GM12878 (cell line): ENCODE data around the gene CD244. TPM values are rescaled to one million over a fixed set of nuclear protein-coding genes. Genes with fewer than 3 reads are reported as not detected.

ENCODE experiments used
- ATAC-seq: fragments of 200-7000 bp; cut with Tn5 transposase; 3 replicates; pipeline ENCODE4 v1.9.1; 2020; ENCODE audit warnings: mild to moderate bottlenecking, moderate library complexity
- BruUV-seq: library from RNA; stranded (reverse); fragments of 400-500 nt; replicated peaks from 2 replicates; lab custom pipeline; 2021; lab: Mats Ljungman, UMichigan
- CTCF ChIA-PET: fragments of 300-600 bp; sonication (Branson Sonifier 250); formaldehyde crosslinking; extraction: SDS; loops from one replicate; lab custom pipeline; 2021; ENCODE audit warnings: inconsistent platforms; lab: Yijun Ruan, JAX
- POLR2A ChIA-PET: fragments of 350-600 bp; formaldehyde crosslinking; extraction: SDS; loops from one replicate; lab custom pipeline; 2021; ENCODE audit warnings: inconsistent platforms; lab: Charles Lee
- RAD21 ChIA-PET: fragments of 300-600 bp; sonication (Branson Sonifier 250); formaldehyde crosslinking; loops from one replicate; lab custom pipeline; 2023; ENCODE audit warnings: antibody characterized with exemption; ENCODE audit not compliant: unreplicated experiment; lab: Charles Lee
- SMC1A ChIA-PET: fragments of 300-600 bp; sonication (Branson Sonifier 250); formaldehyde crosslinking; loops from one replicate; lab custom pipeline; 2023; ENCODE audit not compliant: unreplicated experiment, uncharacterized antibody; lab: Charles Lee
- DNase-seq: peaks from one replicate; pipeline ENCODE4 v3.0.0-alpha.2; 2011; ENCODE audit warnings: low read depth, low spot score
- FAIRE-seq: peaks from 3 replicates; lab custom pipeline; 2011; peaks lifted over from hg19 to GRCh38; lab: Jason Lieb, UNC
- H2AFZ ChIP-seq: 2 replicates; pipeline ENCODE4 v1.6.0; 2011; ENCODE audit warnings: low read depth, low read length, control low read depth; ENCODE audit not compliant: control insufficient read depth
- H3K27ac ChIP-seq: 2 replicates; pipeline ENCODE4 v1.5.1; 2011; ENCODE audit warnings: control low read depth; ENCODE audit not compliant: control insufficient read depth, insufficient read depth
- H3K27me3 ChIP-seq, 2 experiments: replicated peaks in 1 of 2; 2 replicates each; pipeline versions ENCODE4 v1.6.0 to v1.6.1; 2011; ENCODE audit warnings: low read length in 1 of 2; ENCODE audit not compliant: control insufficient read depth in 2 of 2, insufficient read depth in 2 of 2
- H3K36me3 ChIP-seq, 2 experiments: 2 replicates each; pipeline ENCODE4 v1.5.1; 2011; ENCODE audit warnings: low read length in 1 of 2; ENCODE audit not compliant: control insufficient read depth in 2 of 2, insufficient read depth in 2 of 2
- H3K4me1 ChIP-seq: 2 replicates; pipeline ENCODE4 v1.6.1; 2011; ENCODE audit warnings: mild to moderate bottlenecking, low read length, moderate library complexity, mixed read lengths; ENCODE audit not compliant: control insufficient read depth, insufficient read depth
- H3K4me2 ChIP-seq: 2 replicates; pipeline ENCODE4 v1.6.0; 2011; ENCODE audit warnings: control low read depth; ENCODE audit not compliant: control insufficient read depth, insufficient read depth
- H3K4me3 ChIP-seq: fragments of 200-600 bp; sonication (generic); 2 replicates; pipeline ENCODE4 v1.5.1; 2016
- H3K79me2 ChIP-seq: 2 replicates; pipeline ENCODE4 v1.6.0; 2011; ENCODE audit warnings: low read length; ENCODE audit not compliant: control insufficient read depth, insufficient read depth
- H3K9ac ChIP-seq: 2 replicates; pipeline ENCODE4 v1.8.0; 2011; ENCODE audit warnings: low read length, control low read depth, mixed read lengths; ENCODE audit not compliant: control insufficient read depth, insufficient read depth
- H3K9me3 ChIP-seq: replicated peaks from 3 replicates; pipeline ENCODE4 v1.5.1; 2011; ENCODE audit warnings: mild to moderate bottlenecking, low read length; ENCODE audit not compliant: control insufficient read depth, insufficient read depth
- H4K20me1 ChIP-seq: 2 replicates; pipeline ENCODE4 v1.6.0; 2011; ENCODE audit not compliant: control insufficient read depth, insufficient read depth
- RAD21 ChIP-seq: IDR thresholded peaks from 2 replicates; pipeline ENCODE4 v1.6.1; 2011; ENCODE audit warnings: mild to moderate bottlenecking, low read depth, low read length, moderate library complexity; ENCODE audit not compliant: insufficient read depth
- RELB ChIP-seq: fragments of 450-650 bp; IDR thresholded peaks from 2 replicates; pipeline ENCODE4 v1.6.1; 2017; ENCODE audit warnings: low read depth, mild to moderate bottlenecking, moderate library complexity
- TBL1XR1 ChIP-seq: IDR thresholded peaks from 2 replicates; pipeline ENCODE4 v1.6.1; 2012; ENCODE audit warnings: low read depth, low read length, improper control_type of control experiment
- TCF7 ChIP-seq: IDR thresholded peaks from 2 replicates; pipeline ENCODE4 v1.6.1; 2014; ENCODE audit warnings: antibody characterized with exemption, borderline replicate concordance
- WGBS: methylation state at CpG from one replicate; pipeline ENCODE4 v1.1.6; 2016; ENCODE audit warnings: low lambda C conversion rate; ENCODE audit not compliant: insufficient replicate concordance, insufficient coverage; ENCODE audit errors: missing lambda C conversion rate; 5-methylcytosine and 5-hydroxymethylcytosine counted together
- in situ Hi-C: fragments of 300-500 bp; cut with MboI; formaldehyde crosslinking; loops from 9 replicates; pipeline ENCODE4 v1.14.3; 2018; ENCODE audit warnings: mixed read lengths
- intact Hi-C: fragments of 100-400 bp; cut with micrococcal nuclease; formaldehyde crosslinking; loops from one replicate; pipeline ENCODE4 v1.14.2; 2022; ENCODE audit not compliant: unreplicated experiment
- polyA plus RNA-seq, 11 experiments: library from polyadenylated mRNA; depleted of rRNA in 4 of 11; unstranded in 6 of 11; stranded (reverse) in 5 of 11; fragments of >200 nt; fragmentation: Nextera tagmentation in 4 of 11; fragmentation: Illumina TruSeq in 1 of 11; extraction: Ambion mirVana in 4 of 11; extraction: Trizol in 1 of 11; gene quantifications; 1 replicate in 1 of 11; 2 replicates in 10 of 11; pipeline versions ENCODE4 v1.2.1 to v1.2.3, GENCODE V29; 2011 to 2016; ENCODE audit warnings: inconsistent platforms in 2 of 11, missing spikeins in 2 of 11, low read depth in 1 of 11
- total RNA-seq, 4 experiments: library from RNA; depleted of rRNA in 3 of 4; stranded (reverse); fragments of >200 nt in 3 of 4; fragmentation: Illumina TruSeq in 1 of 4; extraction: Trizol in 1 of 4; gene quantifications; 2 replicates each; pipeline versions ENCODE4 v1.2.1 to v1.2.3, GENCODE V29; 2013 to 2021
- TF ChIP-seq, protein P1 (sequence below): IDR thresholded peaks from 2 replicates; pipeline ENCODE4 v1.6.1; 2012; ENCODE audit warnings: low read depth, low read length, improper control_type of control experiment
- TF ChIP-seq, protein P2 (sequence below): fragments of 450-650 bp; IDR thresholded peaks from 2 replicates; pipeline ENCODE4 v1.6.1; 2017; ENCODE audit warnings: antibody characterized with exemption, mild to moderate bottlenecking, moderate library complexity

CD244 gene
- total and polyA plus RNA-seq, 10 of the 15 experiments (the other 5 are each of a cell fraction or from before 2014, with no cell fraction given) = 0.24 to 13.6 (median 0.73) TPM

- H3K4me1 ChIP-seq = peaks cover 28% of the 10 kb centered on the region
- ChIA-PET POLR2A (interaction anchor here (0.5 to 2.1 kb wide), 4 partner anchors 60 to 234 kb away, joined by 4 to 7 read pairs (median 6); partner anchors contain the start of genes ARHGAP30 and ITLN2), SMC1A (interaction anchor here (0.8 to 13.0 kb wide), 33 partner anchors 10 to 301 kb away, joined by 3 to 229 read pairs (median 7); partner anchors contain the start of genes CD244, ITLN1, ITLN2 and LY9), RAD21 (interaction anchor here (0.7 to 10.9 kb wide), 22 partner anchors 11 to 233 kb away, joined by 3 to 193 read pairs (median 5); partner anchors contain the start of genes CD244, ITLN2 and LY9)
- no peaks in the 10 kb centered on the region for H4K20me1 ChIP-seq
- no peak overlapping the region for H2AFZ ChIP-seq
- no TSS peak for BruUV-seq
- no peaks in the 10 kb centered on the region for H3K79me2 ChIP-seq
- 72% methylated on average over 3 of the region's 3 CpGs for WGBS
- no peak for DNase-seq
- TF ChIP-seq TCF7 (no peak), TBL1XR1 (no peak), RAD21 (no peak), RELB (no peak)
- TF ChIP-seq, protein P1, sequence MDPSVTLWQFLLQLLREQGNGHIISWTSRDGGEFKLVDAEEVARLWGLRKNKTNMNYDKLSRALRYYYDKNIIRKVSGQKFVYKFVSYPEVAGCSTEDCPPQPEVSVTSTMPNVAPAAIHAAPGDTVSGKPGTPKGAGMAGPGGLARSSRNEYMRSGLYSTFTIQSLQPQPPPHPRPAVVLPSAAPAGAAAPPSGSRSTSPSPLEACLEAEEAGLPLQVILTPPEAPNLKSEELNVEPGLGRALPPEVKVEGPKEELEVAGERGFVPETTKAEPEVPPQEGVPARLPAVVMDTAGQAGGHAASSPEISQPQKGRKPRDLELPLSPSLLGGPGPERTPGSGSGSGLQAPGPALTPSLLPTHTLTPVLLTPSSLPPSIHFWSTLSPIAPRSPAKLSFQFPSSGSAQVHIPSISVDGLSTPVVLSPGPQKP = no peak
- TF ChIP-seq, protein P2, sequence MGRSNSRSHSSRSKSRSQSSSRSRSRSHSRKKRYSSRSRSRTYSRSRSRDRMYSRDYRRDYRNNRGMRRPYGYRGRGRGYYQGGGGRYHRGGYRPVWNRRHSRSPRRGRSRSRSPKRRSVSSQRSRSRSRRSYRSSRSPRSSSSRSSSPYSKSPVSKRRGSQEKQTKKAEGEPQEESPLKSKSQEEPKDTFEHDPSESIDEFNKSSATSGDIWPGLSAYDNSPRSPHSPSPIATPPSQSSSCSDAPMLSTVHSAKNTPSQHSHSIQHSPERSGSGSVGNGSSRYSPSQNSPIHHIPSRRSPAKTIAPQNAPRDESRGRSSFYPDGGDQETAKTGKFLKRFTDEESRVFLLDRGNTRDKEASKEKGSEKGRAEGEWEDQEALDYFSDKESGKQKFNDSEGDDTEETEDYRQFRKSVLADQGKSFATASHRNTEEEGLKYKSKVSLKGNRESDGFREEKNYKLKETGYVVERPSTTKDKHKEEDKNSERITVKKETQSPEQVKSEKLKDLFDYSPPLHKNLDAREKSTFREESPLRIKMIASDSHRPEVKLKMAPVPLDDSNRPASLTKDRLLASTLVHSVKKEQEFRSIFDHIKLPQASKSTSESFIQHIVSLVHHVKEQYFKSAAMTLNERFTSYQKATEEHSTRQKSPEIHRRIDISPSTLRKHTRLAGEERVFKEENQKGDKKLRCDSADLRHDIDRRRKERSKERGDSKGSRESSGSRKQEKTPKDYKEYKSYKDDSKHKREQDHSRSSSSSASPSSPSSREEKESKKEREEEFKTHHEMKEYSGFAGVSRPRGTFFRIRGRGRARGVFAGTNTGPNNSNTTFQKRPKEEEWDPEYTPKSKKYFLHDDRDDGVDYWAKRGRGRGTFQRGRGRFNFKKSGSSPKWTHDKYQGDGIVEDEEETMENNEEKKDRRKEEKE = no peak
- TF ChIP-seq, all 136 proteins: peak for 0
- Histone ChIP-seq H3K9ac (no peak overlapping the region), H3K36me3 (no peaks in the 10 kb centered on the region), H3K4me3 (no peak overlapping the region), H3K27ac (no peak overlapping the region), H3K9me3 (no peaks in the 10 kb centered on the region), H3K4me2 (no peak overlapping the region), H3K27me3 (no peaks in the 10 kb centered on the region)
- intact Hi-C loops = loop anchor here (1.0 kb wide), 3 partner anchors 42 to 155 kb away; no protein-coding TSS in a partner anchor
- ATAC-seq = no peak
- FAIRE-seq = no peak
- CTCF ChIA-PET = interaction anchor here (0.6 to 8.2 kb wide), 42 partner anchors 8 to 303 kb away, joined by 3 to 349 read pairs (median 7); partner anchors contain the start of genes CD244, ITLN1, ITLN2 and KLHDC9
- in situ Hi-C loops = loop anchor here (5.0 kb wide), 1 partner anchor 117 kb away; the partner anchor contains the start of gene ITLN2
Measured at GRCh38 chr1:160835751-160836150, 26.9 kb downstream of the CD244 start.
